Uterus (tissue), 2 donors: Measurements from ENCODE around the gene USP9X.

Experiments
- CTCF ChIP-seq, 4 experiments: fragments of 200-600 bp in 2 of 4; fragments of 450-650 bp in 2 of 4; sonication (generic) in 2 of 4; IDR thresholded peaks; one replicate each; pipeline ENCODE4 v1.5.1; 2016 to 2019; ENCODE audit warnings: antibody characterized with exemption in 4 of 4, mild to moderate bottlenecking in 2 of 4, moderate library complexity in 1 of 4
- POLR2A ChIP-seq, 2 donors: fragments of 450-650 bp; IDR thresholded peaks; one replicate each; pipeline ENCODE4 v1.6.1; 2016; ENCODE audit warnings: antibody characterized with exemption in 2 of 2, mild to moderate bottlenecking in 1 of 2, moderate library complexity in 1 of 2

DNA sequence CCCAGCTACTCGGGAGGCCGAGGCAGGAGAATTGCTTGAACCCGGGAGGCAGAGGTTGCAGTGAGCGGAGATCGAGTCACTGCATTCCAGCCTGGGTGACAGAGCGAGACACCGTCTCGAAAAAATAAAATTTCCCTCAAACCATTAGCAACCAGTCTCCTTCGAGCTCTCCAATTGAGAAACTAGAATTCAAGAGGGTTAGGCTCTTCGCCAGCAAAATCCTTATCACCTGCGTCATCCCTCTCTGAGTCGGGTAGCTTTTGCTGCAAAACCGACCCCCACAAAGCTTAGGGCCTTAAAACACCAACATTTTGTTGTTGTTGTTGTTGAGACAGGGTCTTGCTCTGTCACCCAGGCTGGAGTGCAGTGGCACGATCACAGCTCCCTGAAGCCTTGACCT is 173.6 kb downstream of the USP9X start:
- TF ChIP-seq CTCF (IDR thresholded peaks at IDR 0.05) (no peak), POLR2A (IDR thresholded peaks at IDR 0.05) (no peak)
